H1 (cell line): ENCODE results near the gene SCN7A. TPM values are rescaled to one million over a fixed set of nuclear protein-coding genes. Genes with fewer than 3 reads are reported as not detected.

Experiments used
- CTCF ChIA-PET: fragments of 300-600 bp; sonication (Branson Sonifier 250); formaldehyde crosslinking; loops from one replicate; lab custom pipeline; 2021; ENCODE audit not compliant: partially characterized antibody; lab: Charles Lee
- POLR2A ChIA-PET: fragments of 300-600 bp; sonication (Branson Sonifier 250); formaldehyde crosslinking; loops from one replicate; lab custom pipeline; 2021; ENCODE audit warnings: inconsistent platforms; ENCODE audit not compliant: partially characterized antibody; lab: Charles Lee
- DNase-seq, 2 experiments: peaks; one replicate each; pipeline versions ENCODE4 v3.0.0 to v3.0.0-alpha.2; 2010 to 2022; ENCODE audit warnings: low spot score in 2 of 2, low read depth in 1 of 2, mixed read lengths in 1 of 2
- FAIRE-seq: peaks from 2 replicates; lab custom pipeline; 2011; peaks lifted over from hg19 to GRCh38; lab: Jason Lieb, UNC
- H2AFZ ChIP-seq: 2 replicates; pipeline ENCODE4 v1.8.1; 2012; ENCODE audit warnings: low read length, inconsistent platforms
- H2AK5ac ChIP-seq: 2 replicates; pipeline ENCODE4 v1.6.1; 2013; ENCODE audit warnings: low read depth, low read length
- H2BK120ac ChIP-seq: replicated peaks from 2 replicates; pipeline ENCODE3; 2013; ENCODE audit warnings: low read depth, low read length, inconsistent platforms
- H2BK12ac ChIP-seq: 2 replicates; pipeline ENCODE4 v1.6.1; 2013; ENCODE audit warnings: low read depth, low read length
- H2BK15ac ChIP-seq: 2 replicates; pipeline ENCODE4 v1.6.1; 2013; ENCODE audit warnings: low read length
- H2BK20ac ChIP-seq: 2 replicates; pipeline ENCODE4 v1.6.1; 2013; ENCODE audit warnings: low read length
- H2BK5ac ChIP-seq: 2 replicates; pipeline ENCODE4 v1.6.1; 2013; ENCODE audit warnings: low read depth, low read length
- H3K14ac ChIP-seq: 2 replicates; pipeline ENCODE4 v1.6.1; 2013; ENCODE audit warnings: inconsistent platforms; ENCODE audit not compliant: insufficient read length
- H3K18ac ChIP-seq: 2 replicates; pipeline ENCODE4 v1.6.1; 2013; ENCODE audit warnings: low read length; ENCODE audit errors: extremely low read depth
- H3K23ac ChIP-seq: 2 replicates; pipeline ENCODE4 v1.6.1; 2013; ENCODE audit warnings: inconsistent platforms; ENCODE audit not compliant: insufficient read length
- H3K23me2 ChIP-seq: 2 replicates; pipeline ENCODE4 v1.6.1; 2013; ENCODE audit warnings: low read depth, low read length
- H3K27ac ChIP-seq: 2 replicates; pipeline ENCODE4 v1.6.1; 2011; ENCODE audit warnings: low read depth, low read length, inconsistent platforms
- H3K27me3 ChIP-seq, 4 experiments: replicated peaks in 1 of 4; 1 replicate in 1 of 4; 2 replicates in 3 of 4; pipeline versions ENCODE4 v1.6.1 to v1.8.1; 2011 to 2013; ENCODE audit warnings: low read length in 3 of 4, mild to moderate bottlenecking in 3 of 4, inconsistent platforms in 2 of 4, mixed read lengths in 2 of 4, moderate library complexity in 1 of 4; ENCODE audit not compliant: control insufficient read depth in 3 of 4, insufficient read depth in 3 of 4; ENCODE audit errors: extremely low read depth in 1 of 4
- H3K36me3 ChIP-seq, 4 experiments: 2 replicates each; pipeline versions ENCODE4 v1.6.1 to v1.8.1; 2011 to 2013; ENCODE audit warnings: mild to moderate bottlenecking in 4 of 4, low read length in 3 of 4, moderate library complexity in 2 of 4, control low read depth in 1 of 4, inconsistent platforms in 1 of 4; ENCODE audit not compliant: insufficient read depth in 4 of 4, control insufficient read depth in 2 of 4
- H3K4ac ChIP-seq: replicated peaks from 2 replicates; pipeline ENCODE3; 2013; ENCODE audit warnings: low read length, low read depth, mixed read lengths, inconsistent platforms; ENCODE audit not compliant: insufficient read length
- H3K4me1 ChIP-seq, 4 experiments: replicated peaks in 1 of 4; 1 replicate in 1 of 4; 2 replicates in 3 of 4; pipeline versions ENCODE4 v1.6.1 to v1.8.1; 2011 to 2013; ENCODE audit warnings: low read length in 3 of 4, inconsistent platforms in 2 of 4, mixed read lengths in 1 of 4; ENCODE audit not compliant: insufficient read depth in 4 of 4, control insufficient read depth in 3 of 4
- H3K4me2 ChIP-seq, 2 experiments: 2 replicates each; pipeline versions ENCODE4 v1.6.1 to v1.8.1; 2011 to 2013; ENCODE audit warnings: low read depth in 2 of 2, low read length in 2 of 2, control low read depth in 1 of 2, inconsistent platforms in 1 of 2, mild to moderate bottlenecking in 1 of 2; ENCODE audit not compliant: insufficient read depth in 1 of 2
- H3K4me3 ChIP-seq, 4 experiments: fragments of 200-600, 300-600 bp in 1 of 4; sonication (generic), shearing (Covaris generic), sonication (Bioruptor Twin) in 1 of 4; 2 replicates each; pipeline versions ENCODE4 v1.5.1 to v1.8.1; 2011 to 2016; ENCODE audit warnings: low read length in 4 of 4, low read depth in 3 of 4, control low read depth in 2 of 4, inconsistent platforms in 2 of 4, mild to moderate bottlenecking in 2 of 4, mixed read lengths in 1 of 4, moderate library complexity in 1 of 4; ENCODE audit not compliant: insufficient read depth in 2 of 4; ENCODE audit errors: extremely low read depth in 1 of 4
- H3K56ac ChIP-seq: replicated peaks from 2 replicates; pipeline ENCODE3; 2013; ENCODE audit warnings: low read depth, mild to moderate bottlenecking, mixed read lengths, low read length, inconsistent platforms; ENCODE audit not compliant: insufficient read length
- H3K79me1 ChIP-seq: 2 replicates; pipeline ENCODE4 v1.6.1; 2013; ENCODE audit warnings: low read depth, low read length, control low read depth
- H3K79me2 ChIP-seq, 2 experiments: 2 replicates each; pipeline versions ENCODE4 v1.6.1 to v1.8.1; 2012 to 2013; ENCODE audit warnings: low read length in 2 of 2, mild to moderate bottlenecking in 2 of 2, inconsistent platforms in 1 of 2; ENCODE audit not compliant: insufficient read depth in 2 of 2, control insufficient read depth in 1 of 2
- H3K9ac ChIP-seq, 4 experiments: replicated peaks in 1 of 4; 1 replicate in 1 of 4; 2 replicates in 3 of 4; pipeline versions ENCODE4 v1.6.1 to v1.8.1; 2011 to 2013; ENCODE audit warnings: low read depth in 3 of 4, low read length in 3 of 4, control low read depth in 2 of 4, mild to moderate bottlenecking in 2 of 4, moderate library complexity in 2 of 4, inconsistent platforms in 1 of 4; ENCODE audit errors: extremely low read depth in 1 of 4
- H3K9me3 ChIP-seq, 2 experiments: 2 replicates each; pipeline versions ENCODE4 v1.6.1 to v1.8.1; 2012 to 2013; ENCODE audit warnings: mild to moderate bottlenecking in 2 of 2, moderate library complexity in 2 of 2, control low read depth in 1 of 2, inconsistent platforms in 1 of 2, low read depth in 1 of 2, low read length in 1 of 2, mixed read lengths in 1 of 2; ENCODE audit not compliant: insufficient read depth in 2 of 2
- H4K20me1 ChIP-seq, 2 experiments: replicated peaks in 1 of 2; 2 replicates each; pipeline versions ENCODE3 to v1.8.1; 2011 to 2013; ENCODE audit warnings: inconsistent platforms in 2 of 2, low read length in 2 of 2, mild to moderate bottlenecking in 1 of 2; ENCODE audit not compliant: insufficient read depth in 2 of 2, control insufficient read depth in 1 of 2
- H4K5ac ChIP-seq: 2 replicates; pipeline ENCODE4 v1.6.1; 2013; ENCODE audit warnings: low read length, low read depth, mixed read lengths, inconsistent platforms; ENCODE audit not compliant: insufficient read length
- H4K8ac ChIP-seq: 2 replicates; pipeline ENCODE4 v1.8.0; 2013; ENCODE audit warnings: mild to moderate bottlenecking, moderate library complexity, low read length, inconsistent platforms; ENCODE audit not compliant: insufficient read depth; ENCODE audit errors: extremely low read depth
- H4K91ac ChIP-seq: replicated peaks from 2 replicates; pipeline ENCODE3; 2013; ENCODE audit warnings: low read length, mixed read lengths, inconsistent platforms; ENCODE audit not compliant: insufficient read length
- BACH1 ChIP-seq: IDR thresholded peaks from 2 replicates; pipeline ENCODE4 v1.6.1; 2012; ENCODE audit warnings: low read length, improper control_type of control experiment
- CREB1 ChIP-seq: IDR thresholded peaks from 2 replicates; pipeline ENCODE4 v1.6.1; 2012; ENCODE audit warnings: inconsistent platforms
- HDAC6 ChIP-seq: IDR thresholded peaks from one replicate; pipeline ENCODE4 v1.7.1; 2012; ENCODE audit warnings: low read depth, mild to moderate bottlenecking, inconsistent platforms, low read length, moderate library complexity
- MAFK ChIP-seq: IDR thresholded peaks from 2 replicates; pipeline ENCODE4 v1.6.1; 2012; ENCODE audit warnings: low read depth, mild to moderate bottlenecking, improper control_type of control experiment, low read length
- NANOG ChIP-seq: IDR thresholded peaks from 2 replicates; pipeline ENCODE4 v1.6.1; 2011; ENCODE audit warnings: low read length, low read depth, mild to moderate bottlenecking, inconsistent platforms; ENCODE audit not compliant: insufficient read depth, poor library complexity, severe bottlenecking
- PHF8 ChIP-seq: fragments of 200-600 bp; sonication (generic); conservative IDR thresholded peaks from 2 replicates; pipeline ENCODE4 v1.7.1; 2012; ENCODE audit warnings: low read depth, mild to moderate bottlenecking, inconsistent platforms, low read length, moderate library complexity
- RFX5 ChIP-seq: IDR thresholded peaks from 2 replicates; pipeline ENCODE4 v1.6.1; 2011; ENCODE audit warnings: low read depth, low read length, improper control_type of control experiment, borderline replicate concordance
- SRF ChIP-seq: IDR thresholded peaks from 2 replicates; pipeline ENCODE4 v1.6.1; 2011; ENCODE audit warnings: mild to moderate bottlenecking, low read depth, low read length, moderate library complexity
- SUZ12 ChIP-seq: fragments of 200-600 bp; sonication (generic); IDR thresholded peaks from 2 replicates; pipeline ENCODE4 v1.6.1; 2012; ENCODE audit warnings: mild to moderate bottlenecking, inconsistent platforms, low read length, moderate library complexity, mixed read lengths
- TBP ChIP-seq: IDR thresholded peaks from 2 replicates; pipeline ENCODE4 v1.6.1; 2011; ENCODE audit warnings: low read depth, low read length, improper control_type of control experiment
- ZNF274 ChIP-seq: IDR thresholded peaks from 2 replicates; pipeline ENCODE4 v1.7.0; 2012; ENCODE audit warnings: low read length, borderline replicate concordance; ENCODE audit errors: extremely low read depth
- WGBS, 2 experiments: shearing (Covaris generic) in 1 of 2; methylation state at CpG; one replicate each; pipeline versions ENCODE4 v1.1.6 to v1.1.7; 2013 to 2015; ENCODE audit warnings: low lambda C conversion rate in 2 of 2, mixed read lengths in 2 of 2, inconsistent platforms in 1 of 2, low coverage in 1 of 2, missing lambda C conversion rate in 1 of 2; ENCODE audit not compliant: insufficient replicate concordance in 2 of 2, insufficient coverage in 1 of 2, insufficient read length in 1 of 2; ENCODE audit errors: extremely low coverage in 1 of 2, missing lambda C conversion rate in 1 of 2; 5-methylcytosine and 5-hydroxymethylcytosine counted together
- polyA plus RNA-seq, 7 experiments: library from polyadenylated mRNA; depleted of rRNA in 3 of 7; stranded (reverse) in 5 of 7; unstranded in 2 of 7; fragments of >200 nt in 5 of 7; fragments of 200-250 nt in 2 of 7; gene quantifications; 1 replicate in 5 of 7; 2 replicates in 1 of 7; 4 replicates in 1 of 7; pipeline versions ENCODE4 v1.2.1 to v1.2.3, GENCODE V29; 2011 to 2013; ENCODE audit warnings: missing spikeins in 2 of 7, mixed read lengths in 2 of 7
- total RNA-seq: library from RNA; stranded (reverse); fragmentation: NEBNext Ultra II Directional; extraction: Animal tissue kit (Norgen Biotek cat#: 25700); gene quantifications from 2 replicates; pipeline ENCODE4 v1.2.1, GENCODE V29; 2021
- TF ChIP-seq, protein P1 (sequence below): IDR thresholded peaks from 2 replicates; pipeline ENCODE4 v1.6.1; 2012; ENCODE audit warnings: inconsistent platforms

The SCN7A gene
- total and polyA plus RNA-seq, 2 of the 8 experiments (the other 6 are each of a cell fraction or from before 2014, with no cell fraction given), result 0.09 to 0.19 TPM

DNA sequence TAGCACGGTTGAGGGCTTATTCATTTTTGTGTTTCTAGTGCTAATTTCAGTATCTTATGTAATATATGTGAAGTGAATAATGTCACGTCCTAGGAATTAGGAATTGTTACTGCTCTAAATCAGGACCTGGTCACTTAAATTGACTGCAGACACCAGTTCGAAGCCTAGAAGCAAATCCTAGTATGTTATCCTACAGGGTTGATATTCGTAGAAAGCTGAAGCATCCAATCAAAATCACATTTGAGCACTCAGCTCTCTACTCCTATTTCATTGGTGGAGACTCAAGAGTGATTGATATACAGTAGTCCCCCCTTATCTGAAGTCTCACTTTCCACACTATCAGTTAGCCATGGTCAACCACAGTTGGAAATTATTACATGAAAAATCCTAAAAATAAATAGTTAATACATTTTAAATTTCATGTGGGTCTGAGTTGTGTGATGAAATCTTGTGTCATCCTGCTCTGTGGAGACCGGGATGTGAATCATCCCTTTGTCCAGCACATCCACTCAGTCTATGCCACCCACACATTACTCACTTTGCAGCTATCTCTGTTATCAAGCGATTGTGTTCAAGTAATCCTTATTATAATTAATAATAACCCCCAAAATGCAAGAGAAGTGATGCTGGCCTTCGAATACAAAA lies 83.1 kb downstream of the SCN7A start:
- Histone ChIP-seq H2BK15ac (no peak overlapping the region), H3K4me2 (no peak overlapping the region)
- FAIRE-seq, result no peak

More for the DNA sequence above, 83.1 kb downstream of the SCN7A start:
- Histone ChIP-seq H3K27ac (no peak overlapping the region), H2AFZ (peak overlapping the region; percentile 34; the same call in 1 of the 2 replicates), H2BK12ac (no peak overlapping the region), H4K91ac (no peak overlapping the region), H3K18ac (no peak overlapping the region), H2AK5ac (no peak overlapping the region), H4K20me1 (no peaks in the 10 kb centered on the region), H2BK5ac (no peak overlapping the region), H3K4me1 (no peaks in the 10 kb centered on the region), H4K5ac (no peak overlapping the region), H2BK20ac (no peak overlapping the region), H3K23me2 (no peaks in the 10 kb centered on the region), H3K14ac (no peak overlapping the region), H3K79me2 (no peaks in the 10 kb centered on the region), H3K79me1 (no peaks in the 10 kb centered on the region), H3K56ac (no peak overlapping the region), H3K9ac (no peak overlapping the region), H4K8ac (no peak overlapping the region), H3K27me3 (no peaks in the 10 kb centered on the region), H3K4ac (no peak overlapping the region), H3K4me3 (no peak overlapping the region), H3K36me3 (no peaks in the 10 kb centered on the region), H2BK120ac (no peak overlapping the region), H3K23ac (no peak overlapping the region), H3K9me3 (no peaks in the 10 kb centered on the region)
- DNase-seq, result no peak
- TF ChIP-seq CREB1 (no peak), PHF8 (no peak), RFX5 (no peak), MAFK (no peak), ZNF274 (no peak), BACH1 (no peak), SUZ12 (no peak), TBP (no peak), SRF (no peak), HDAC6 (no peak), NANOG (no peak)
- TF ChIP-seq, protein P1, sequence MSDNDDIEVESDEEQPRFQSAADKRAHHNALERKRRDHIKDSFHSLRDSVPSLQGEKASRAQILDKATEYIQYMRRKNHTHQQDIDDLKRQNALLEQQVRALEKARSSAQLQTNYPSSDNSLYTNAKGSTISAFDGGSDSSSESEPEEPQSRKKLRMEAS, result no peak
- WGBS, 2 experiments, result 84% methylated on average over 7 of the region's 7 CpGs; no CpG with 5 or more reads in 1 of the 2 experiments
- ChIA-PET POLR2A (no interaction called here), CTCF (no interaction called here)
